Measurements from ENCODE around the gene ZNF548.

- TF ChIP-seq POLR2A (IDR thresholded peaks at IDR 0.05) (no peak), CTCF (IDR thresholded peaks at IDR 0.05) (no peak), EP300 (IDR thresholded peaks at IDR 0.05) (no peak), POLR2AphosphoS5 (IDR thresholded peaks at IDR 0.05) (no peak)
These were observed 31.4 kb downstream of the ZNF548 start for GRCh38 chr19:57421037-57421436.

Measured in suprapubic skin (tissue), 4 donors.